ENCODE results near the gene ATP2B1. TPM values are rescaled to one million over a fixed set of nuclear protein-coding genes. Genes with fewer than 3 reads are reported as not detected.
A peak's percentile ranks its signal among the peaks of the same experiment; 100 is the strongest.

The ATP2B1 gene
- total RNA-seq, 1 donor from 2014 or later = 105 TPM

- TF ChIP-seq CTCF (IDR thresholded peaks at IDR 0.05; ENCODE audit: unreplicated experiment) = no peak
- no peak for DNase-seq (ENCODE audit: low spot score, unreplicated experiment)
- Mint-ChIP-seq H3K27me3 (no peaks in the 10 kb centered on the region), H3K27ac (no peak overlapping the region), H3K4me1 (ENCODE audit: low read depth) (peaks cover 5% of the 10 kb centered on the region), H3K4me3 (ENCODE audit: low read depth) (no peak overlapping the region), H3K36me3 (ENCODE audit: insufficient read depth) (no peaks in the 10 kb centered on the region), H3K9me3 (ENCODE audit: low read depth) (peaks cover 6% of the 10 kb centered on the region)
Measured at GRCh38 chr12:89712706-89713105, 4.1 kb upstream of the ATP2B1 start.

GRCh38 chr12:89710873-89711750, 2.5 kb upstream of the ATP2B1 start:
- H3K27ac Mint-ChIP-seq = no peak overlapping the region
- peaks cover 6% of the 10 kb centered on the region for H3K9me3 Mint-ChIP-seq (ENCODE audit: low read depth)
- H3K27me3 Mint-ChIP-seq = no peaks in the 10 kb centered on the region
- TF ChIP-seq CTCF (IDR thresholded peaks at IDR 0.05; ENCODE audit: unreplicated experiment) = no peak
- H3K36me3 Mint-ChIP-seq (ENCODE audit: insufficient read depth) = no peaks in the 10 kb centered on the region
- peak overlapping the region; percentile 91 for H3K4me3 Mint-ChIP-seq (ENCODE audit: low read depth)
- H3K4me1 Mint-ChIP-seq (ENCODE audit: low read depth) = peaks cover 15% of the 10 kb centered on the region
- no peak for DNase-seq (ENCODE audit: low spot score, unreplicated experiment)

- DNase-seq (ENCODE audit: low spot score, unreplicated experiment) = peak; percentile 46
- H3K4me3 Mint-ChIP-seq (ENCODE audit: low read depth) = peak overlapping the region; percentile 91
- no peaks in the 10 kb centered on the region for H3K36me3 Mint-ChIP-seq (ENCODE audit: insufficient read depth)
- peaks cover 24% of the 10 kb centered on the region for H3K4me1 Mint-ChIP-seq (ENCODE audit: low read depth)
- peaks cover 6% of the 10 kb centered on the region for H3K9me3 Mint-ChIP-seq (ENCODE audit: low read depth)
- TF ChIP-seq CTCF (IDR thresholded peaks at IDR 0.05; ENCODE audit: unreplicated experiment) = no peak
- no peaks in the 10 kb centered on the region for H3K27me3 Mint-ChIP-seq
- H3K27ac Mint-ChIP-seq = peak overlapping the region; percentile 98
Measured at GRCh38 chr12:89709995-89710872, 1.6 kb upstream of the ATP2B1 start.

DNA sequence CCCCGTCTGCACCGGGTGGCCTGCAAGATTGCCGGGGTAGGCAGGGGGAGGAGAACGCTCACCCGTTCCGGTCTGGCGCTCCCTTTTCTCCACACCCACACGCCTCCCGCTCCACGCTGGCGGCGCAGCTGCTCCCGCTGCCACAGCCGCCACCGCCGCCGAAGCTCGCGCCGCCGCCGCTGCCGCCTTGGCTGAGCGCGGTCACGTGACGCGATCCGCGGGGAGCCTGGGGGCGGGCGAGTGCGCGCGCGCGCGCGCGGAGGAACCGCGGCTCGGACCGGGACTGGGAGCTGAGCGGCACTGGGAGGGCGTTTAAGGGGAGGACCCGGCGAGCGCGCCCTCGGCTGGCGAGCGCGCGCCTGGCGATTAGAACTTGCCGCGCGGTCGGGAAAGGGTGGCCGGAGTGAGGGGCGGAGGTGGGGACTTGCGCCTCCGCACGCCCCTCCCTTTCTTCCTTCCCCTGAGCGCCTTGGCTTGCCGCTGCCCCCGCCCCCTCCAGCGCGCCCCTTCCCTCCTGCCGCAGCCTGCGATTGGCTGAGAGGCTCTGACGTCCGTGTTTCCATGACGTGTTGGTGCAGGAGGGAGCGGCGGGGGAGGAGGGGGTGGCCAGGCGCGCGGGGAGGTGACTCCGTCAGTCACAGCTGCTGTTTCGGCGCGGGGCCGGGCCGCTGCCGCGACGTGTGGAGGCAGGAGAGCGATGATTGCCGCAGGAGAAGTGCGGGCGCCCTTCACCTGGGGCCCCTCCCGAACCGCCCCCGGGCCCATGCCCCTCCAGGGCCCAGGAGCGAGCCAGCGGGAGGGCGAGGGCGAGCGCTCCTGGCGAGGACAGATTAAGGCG, 738 bp upstream of the ATP2B1 start:
- Mint-ChIP-seq H3K27ac (peak overlapping the region; percentile 98), H3K27me3 (no peaks in the 10 kb centered on the region), H3K9me3 (ENCODE audit: low read depth) (peaks cover 2% of the 10 kb centered on the region), H3K36me3 (ENCODE audit: insufficient read depth) (no peaks in the 10 kb centered on the region), H3K4me3 (ENCODE audit: low read depth) (peak overlapping the region; percentile 91), H3K4me1 (ENCODE audit: low read depth) (peaks cover 30% of the 10 kb centered on the region)
- peak; percentile 97 for DNase-seq (ENCODE audit: low spot score, unreplicated experiment)
- TF ChIP-seq CTCF (IDR thresholded peaks at IDR 0.05; ENCODE audit: unreplicated experiment) = no peak
